H1 (cell line): Measurements from ENCODE around the gene KIF4A. TPM values are rescaled to one million over a fixed set of nuclear protein-coding genes. Genes with fewer than 3 reads are reported as not detected.

ENCODE experiments used
- E2F6 ChIP-seq: IDR thresholded peaks from 2 replicates; pipeline ENCODE4 v1.6.1; 2012; ENCODE audit warnings: inconsistent platforms
- EGR1 ChIP-seq: IDR thresholded peaks from 2 replicates; pipeline ENCODE4 v1.6.1; 2011; ENCODE audit warnings: low read depth, low read length, borderline replicate concordance
- HDAC2 ChIP-seq, 2 experiments: fragments of 300-600 bp in 1 of 2; sonication (generic) in 1 of 2; IDR thresholded peaks; 2 replicates each; pipeline ENCODE4 v1.6.1; 2011 to 2012; ENCODE audit warnings: low read depth in 2 of 2, low read length in 2 of 2, mild to moderate bottlenecking in 2 of 2, moderate library complexity in 2 of 2, borderline replicate concordance in 1 of 2, inconsistent platforms in 1 of 2
- MAFK ChIP-seq: IDR thresholded peaks from 2 replicates; pipeline ENCODE4 v1.6.1; 2012; ENCODE audit warnings: low read depth, mild to moderate bottlenecking, improper control_type of control experiment, low read length
- RAD21 ChIP-seq, 2 experiments: IDR thresholded peaks in 1 of 2; conservative IDR thresholded peaks in 1 of 2; 2 replicates each; pipeline ENCODE4 v1.6.1; 2011; ENCODE audit warnings: low read depth in 2 of 2, low read length in 2 of 2, improper control_type of control experiment in 1 of 2, inconsistent platforms in 1 of 2, mild to moderate bottlenecking in 1 of 2, moderate library complexity in 1 of 2
- SRF ChIP-seq: IDR thresholded peaks from 2 replicates; pipeline ENCODE4 v1.6.1; 2011; ENCODE audit warnings: mild to moderate bottlenecking, low read depth, low read length, moderate library complexity
- polyA plus RNA-seq, 7 experiments: library from polyadenylated mRNA; depleted of rRNA in 3 of 7; stranded (reverse) in 5 of 7; unstranded in 2 of 7; fragments of >200 nt in 5 of 7; fragments of 200-250 nt in 2 of 7; gene quantifications; 1 replicate in 5 of 7; 2 replicates in 1 of 7; 4 replicates in 1 of 7; pipeline versions ENCODE4 v1.2.1 to v1.2.3, GENCODE V29; 2011 to 2013; ENCODE audit warnings: missing spikeins in 2 of 7, mixed read lengths in 2 of 7
- total RNA-seq: library from RNA; stranded (reverse); fragmentation: NEBNext Ultra II Directional; extraction: Animal tissue kit (Norgen Biotek cat#: 25700); gene quantifications from 2 replicates; pipeline ENCODE4 v1.2.1, GENCODE V29; 2021

KIF4A gene
- total and polyA plus RNA-seq, 2 of the 8 experiments (the other 6 are each of a cell fraction or from before 2014, with no cell fraction given) = 10.9 to 35.7 TPM

DNA sequence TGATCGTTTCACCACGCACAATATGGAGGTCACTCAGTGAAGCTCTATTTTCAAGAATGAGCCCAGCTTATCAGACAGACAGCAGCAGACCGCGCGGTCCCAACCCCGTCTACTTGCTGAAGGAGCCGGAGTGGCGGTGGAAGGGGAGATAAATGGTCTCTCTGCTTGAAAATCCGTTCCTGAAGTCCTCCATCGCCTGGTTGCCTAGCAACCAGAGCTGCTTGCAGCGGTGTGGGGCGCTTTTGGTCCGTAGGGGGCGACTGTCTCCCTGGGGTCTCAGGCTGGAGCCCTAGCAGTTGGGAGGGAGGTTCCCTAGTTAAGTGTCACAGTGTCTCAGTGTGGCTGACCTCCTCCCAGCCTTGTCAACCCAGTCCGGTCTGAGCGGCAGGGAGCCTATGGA is 146.4 kb downstream of the KIF4A start (continued):
- no peak for TF ChIP-seq HDAC2 (IDR thresholded peaks at IDR 0.05; ENCODE audit: borderline replicate concordance in 1 of 2, low read depth in 2 of 2, low read length in 2 of 2)
- TF ChIP-seq EGR1 = no peak
- TF ChIP-seq MAFK = no peak
- no peak for TF ChIP-seq E2F6
- peak; percentile 48 to 57 for TF ChIP-seq RAD21 (IDR thresholded peaks at IDR 0.05 in 1 of 2, conservative IDR thresholded peaks at IDR 0.05 in 1 of 2; ENCODE audit: low read depth in 2 of 2, low read length in 2 of 2)
- no peak for TF ChIP-seq SRF
